Keratinocyte (primary cell): ENCODE data around the gene VPS52.

Experiments used
- EZH2 ChIP-seq: IDR thresholded peaks from one replicate; pipeline ENCODE4 v1.6.1; 2012; ENCODE audit warnings: inconsistent platforms, mild to moderate bottlenecking, low read length, moderate library complexity
- TF ChIP-seq, protein P1 (sequence below), 3 experiments: IDR thresholded peaks in 1 of 3; conservative IDR thresholded peaks in 1 of 3; optimal IDR thresholded peaks in 1 of 3; 2 replicates in 2 of 3; 3 replicates in 1 of 3; pipeline versions ENCODE3 to v1.5.1; 2011; ENCODE audit warnings: low read length in 3 of 3, mild to moderate bottlenecking in 3 of 3, moderate library complexity in 2 of 3, control low read depth in 1 of 3, inconsistent platforms in 1 of 3; ENCODE audit not compliant: insufficient read depth in 2 of 3; ENCODE audit errors: extremely low read depth in 1 of 3

GRCh38 chr6:33215271-33216116, 56.2 kb downstream of the VPS52 start:
- TF ChIP-seq, protein P1, sequence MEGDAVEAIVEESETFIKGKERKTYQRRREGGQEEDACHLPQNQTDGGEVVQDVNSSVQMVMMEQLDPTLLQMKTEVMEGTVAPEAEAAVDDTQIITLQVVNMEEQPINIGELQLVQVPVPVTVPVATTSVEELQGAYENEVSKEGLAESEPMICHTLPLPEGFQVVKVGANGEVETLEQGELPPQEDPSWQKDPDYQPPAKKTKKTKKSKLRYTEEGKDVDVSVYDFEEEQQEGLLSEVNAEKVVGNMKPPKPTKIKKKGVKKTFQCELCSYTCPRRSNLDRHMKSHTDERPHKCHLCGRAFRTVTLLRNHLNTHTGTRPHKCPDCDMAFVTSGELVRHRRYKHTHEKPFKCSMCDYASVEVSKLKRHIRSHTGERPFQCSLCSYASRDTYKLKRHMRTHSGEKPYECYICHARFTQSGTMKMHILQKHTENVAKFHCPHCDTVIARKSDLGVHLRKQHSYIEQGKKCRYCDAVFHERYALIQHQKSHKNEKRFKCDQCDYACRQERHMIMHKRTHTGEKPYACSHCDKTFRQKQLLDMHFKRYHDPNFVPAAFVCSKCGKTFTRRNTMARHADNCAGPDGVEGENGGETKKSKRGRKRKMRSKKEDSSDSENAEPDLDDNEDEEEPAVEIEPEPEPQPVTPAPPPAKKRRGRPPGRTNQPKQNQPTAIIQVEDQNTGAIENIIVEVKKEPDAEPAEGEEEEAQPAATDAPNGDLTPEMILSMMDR (optimal IDR thresholded peaks at IDR 0.05 in 1 of 3, IDR thresholded peaks at IDR 0.05 in 1 of 3, conservative IDR thresholded peaks at IDR 0.05 in 1 of 3; ENCODE audit: extremely low read depth in 1 of 3, insufficient read depth in 2 of 3, low read length in 3 of 3) = no peak
- TF ChIP-seq EZH2 = no peak
